Neural crest cell (in vitro differentiated cells): Measurements from ENCODE around the gene AMIGO1. TPM values are rescaled to one million over a fixed set of nuclear protein-coding genes. Genes with fewer than 3 reads are reported as not detected.

Source experiments
- DNase-seq: peaks from one replicate; pipeline ENCODE4 v3.0.0; 2021; ENCODE audit warnings: low read depth, mixed read lengths, low spot score
- H3K27ac Mint-ChIP-seq: one replicate; pipeline ENCODE4 v1.8.0; 2021; ENCODE audit warnings: mild to moderate bottlenecking, mixed read lengths; ENCODE audit not compliant: unreplicated experiment
- H3K27me3 Mint-ChIP-seq: 2 replicates; pipeline ENCODE4 v1.8.0; 2021; ENCODE audit warnings: low read depth, mild to moderate bottlenecking, mixed read lengths
- H3K36me3 Mint-ChIP-seq: 2 replicates; pipeline ENCODE4 v1.8.0; 2021; ENCODE audit warnings: low read depth, mild to moderate bottlenecking, mixed read lengths
- H3K4me1 Mint-ChIP-seq: 2 replicates; pipeline ENCODE4 v1.8.0; 2021; ENCODE audit warnings: mixed read lengths
- H3K4me3 Mint-ChIP-seq: one replicate; pipeline ENCODE4 v1.8.0; 2021; ENCODE audit warnings: mild to moderate bottlenecking, mixed read lengths
- H3K9me3 Mint-ChIP-seq: 2 replicates; pipeline ENCODE4 v1.8.0; 2021; ENCODE audit warnings: mixed read lengths
- total RNA-seq: library from RNA; stranded (reverse); gene quantifications from 2 replicates; pipeline ENCODE4 v1.2.1, GENCODE V29; 2021
- TF ChIP-seq, protein P1 (sequence below): fragments of 200-600 bp; sonication (generic); conservative IDR thresholded peaks from 2 replicates; pipeline ENCODE4 v1.5.0; 2021; ENCODE audit warnings: antibody characterized with exemption, mild to moderate bottlenecking

Gene AMIGO1
- total RNA-seq, 1 donor from 2014 or later: 7.2 TPM

DNA sequence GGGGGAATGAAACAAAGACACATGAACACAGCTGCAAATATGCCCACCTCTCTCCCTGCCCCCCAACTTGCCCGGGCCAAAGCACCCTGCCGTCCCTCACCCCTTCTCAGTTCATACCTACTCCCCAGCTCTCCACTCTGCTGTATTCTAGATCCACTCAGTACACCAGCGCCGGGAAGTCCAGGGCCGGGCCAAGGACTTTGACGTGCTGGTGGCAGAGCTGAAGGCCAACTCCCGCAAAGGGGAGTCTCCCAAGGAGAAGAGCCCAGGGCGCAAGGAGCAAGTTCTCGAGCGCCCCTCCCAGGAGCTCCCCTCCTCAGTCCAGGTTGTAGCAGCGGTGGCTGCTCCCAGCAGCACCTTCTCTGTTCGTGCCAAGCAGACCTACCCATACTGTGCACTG, 20.8 kb downstream of the AMIGO1 start:
- Mint-ChIP-seq H3K27ac (no peak overlapping the region), H3K4me3 (no peak overlapping the region), H3K4me1 (peaks cover 14% of the 10 kb centered on the region), H3K9me3 (no peaks in the 10 kb centered on the region), H3K36me3 (peaks cover 4% of the 10 kb centered on the region), H3K27me3 (no peaks in the 10 kb centered on the region)
- TF ChIP-seq, protein P1, sequence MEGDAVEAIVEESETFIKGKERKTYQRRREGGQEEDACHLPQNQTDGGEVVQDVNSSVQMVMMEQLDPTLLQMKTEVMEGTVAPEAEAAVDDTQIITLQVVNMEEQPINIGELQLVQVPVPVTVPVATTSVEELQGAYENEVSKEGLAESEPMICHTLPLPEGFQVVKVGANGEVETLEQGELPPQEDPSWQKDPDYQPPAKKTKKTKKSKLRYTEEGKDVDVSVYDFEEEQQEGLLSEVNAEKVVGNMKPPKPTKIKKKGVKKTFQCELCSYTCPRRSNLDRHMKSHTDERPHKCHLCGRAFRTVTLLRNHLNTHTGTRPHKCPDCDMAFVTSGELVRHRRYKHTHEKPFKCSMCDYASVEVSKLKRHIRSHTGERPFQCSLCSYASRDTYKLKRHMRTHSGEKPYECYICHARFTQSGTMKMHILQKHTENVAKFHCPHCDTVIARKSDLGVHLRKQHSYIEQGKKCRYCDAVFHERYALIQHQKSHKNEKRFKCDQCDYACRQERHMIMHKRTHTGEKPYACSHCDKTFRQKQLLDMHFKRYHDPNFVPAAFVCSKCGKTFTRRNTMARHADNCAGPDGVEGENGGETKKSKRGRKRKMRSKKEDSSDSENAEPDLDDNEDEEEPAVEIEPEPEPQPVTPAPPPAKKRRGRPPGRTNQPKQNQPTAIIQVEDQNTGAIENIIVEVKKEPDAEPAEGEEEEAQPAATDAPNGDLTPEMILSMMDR: no peak
- no peak for DNase-seq

DNA sequence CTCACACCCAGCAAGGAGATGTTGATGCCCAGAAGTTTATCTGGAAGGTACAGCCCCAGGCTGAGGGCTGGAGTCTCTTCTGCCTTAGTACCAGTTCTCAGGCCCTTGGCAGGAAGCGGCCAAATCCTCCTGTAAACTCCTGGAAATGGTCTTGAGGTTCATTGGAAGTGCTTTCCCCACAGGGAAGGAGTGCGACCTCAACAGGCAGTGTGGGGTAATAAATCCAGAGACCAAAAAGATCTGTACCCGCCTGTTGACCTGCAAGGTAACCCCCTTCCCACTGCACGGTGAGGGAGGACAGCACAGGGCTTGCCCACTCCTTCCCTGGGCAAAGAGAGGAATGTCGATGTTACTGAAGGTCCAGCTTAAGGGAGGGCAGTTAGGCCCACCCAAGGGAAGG, 21.3 kb downstream of the AMIGO1 start:
- Mint-ChIP-seq H3K36me3 (peaks cover 4% of the 10 kb centered on the region), H3K4me1 (peaks cover 19% of the 10 kb centered on the region), H3K27ac (no peak overlapping the region), H3K4me3 (peak overlapping the region; percentile 41), H3K27me3 (peaks cover 4% of the 10 kb centered on the region), H3K9me3 (no peaks in the 10 kb centered on the region)
- TF ChIP-seq, protein P1: no peak
- no peak for DNase-seq

DNA sequence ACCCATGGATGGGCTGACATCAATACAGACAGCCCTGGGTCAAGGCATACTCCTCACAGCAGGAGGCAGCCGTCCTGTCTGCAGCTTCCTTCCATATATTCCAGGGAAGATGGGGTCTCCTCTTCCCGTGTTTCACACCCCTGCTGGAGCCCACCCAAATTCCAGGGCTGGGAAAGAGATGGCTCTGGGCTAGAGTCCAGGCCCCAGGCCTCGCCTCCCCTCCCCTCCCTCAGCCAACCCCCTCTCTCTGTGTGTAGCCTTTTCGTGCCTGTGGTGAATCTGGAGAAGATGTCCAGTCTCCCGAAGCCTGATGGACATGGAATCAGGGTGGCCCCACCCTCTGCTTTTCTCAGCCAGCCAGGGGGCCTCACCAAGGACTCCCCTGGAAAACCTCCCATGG, 22.3 kb downstream of the AMIGO1 start:
- H3K27ac Mint-ChIP-seq: no peak overlapping the region
- H3K36me3 Mint-ChIP-seq: peaks cover 4% of the 10 kb centered on the region
- H3K4me1 Mint-ChIP-seq: peaks cover 24% of the 10 kb centered on the region
- H3K4me3 Mint-ChIP-seq: peak overlapping the region; percentile 41
- DNase-seq: no peak
- peaks cover 9% of the 10 kb centered on the region for H3K27me3 Mint-ChIP-seq
- TF ChIP-seq, protein P1: no peak
- H3K9me3 Mint-ChIP-seq: no peaks in the 10 kb centered on the region

DNA sequence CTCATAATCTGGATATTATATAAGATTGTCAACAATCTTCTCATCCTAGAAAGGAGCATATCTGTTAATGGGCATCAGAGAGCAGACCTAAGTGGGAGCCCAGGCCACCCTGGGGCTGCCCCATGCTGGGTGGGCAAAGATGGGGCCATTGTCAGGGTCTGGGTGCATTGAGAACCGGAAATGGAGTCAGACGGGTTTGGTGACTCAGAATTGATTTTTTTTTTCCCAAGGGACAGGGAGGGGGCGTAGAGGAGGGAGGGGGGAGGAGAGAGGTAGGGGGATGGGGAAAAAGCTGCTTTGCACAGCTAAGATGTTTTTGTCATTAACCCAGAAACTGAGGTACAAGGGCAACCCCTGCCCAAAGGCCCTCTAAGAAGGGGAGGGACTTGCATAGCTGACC, 24.5 kb downstream of the AMIGO1 start:
- Mint-ChIP-seq H3K36me3 (peaks cover 4% of the 10 kb centered on the region), H3K9me3 (no peaks in the 10 kb centered on the region), H3K4me1 (peaks cover 24% of the 10 kb centered on the region), H3K4me3 (peak overlapping the region; percentile 97), H3K27ac (no peak overlapping the region), H3K27me3 (peaks cover 29% of the 10 kb centered on the region)
- TF ChIP-seq, protein P1: no peak
- no peak for DNase-seq

DNA sequence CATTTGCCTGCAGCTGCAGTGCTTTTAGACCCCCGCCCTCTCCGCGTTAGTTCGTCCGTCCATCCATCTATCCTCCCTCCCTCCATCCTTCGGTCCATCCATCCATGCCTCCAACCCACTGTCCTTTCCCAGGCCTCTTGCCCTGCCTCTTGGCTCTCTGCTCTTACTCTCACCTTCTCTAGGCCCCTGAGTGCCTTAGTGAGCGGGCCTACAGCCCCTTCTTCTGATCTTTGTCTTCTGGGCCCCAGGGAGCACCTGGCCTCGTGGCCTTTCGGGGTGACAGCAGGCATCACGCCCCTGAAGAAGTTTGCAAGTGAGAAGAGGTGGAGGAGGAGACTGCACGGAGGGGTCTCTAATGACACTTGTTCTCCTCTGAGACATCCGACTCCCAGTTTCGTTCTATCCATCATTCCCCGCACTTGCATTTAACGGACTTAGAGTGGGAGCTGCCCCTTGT, 25.0 kb downstream of the AMIGO1 start:
- Mint-ChIP-seq H3K9me3 (no peaks in the 10 kb centered on the region), H3K4me3 (peak overlapping the region; percentile 97), H3K27me3 (peaks cover 34% of the 10 kb centered on the region), H3K36me3 (peaks cover 4% of the 10 kb centered on the region), H3K27ac (peak overlapping the region; percentile 96), H3K4me1 (peaks cover 24% of the 10 kb centered on the region)
- no peak for DNase-seq
- TF ChIP-seq, protein P1: no peak
